ENCODE results near the gene TMED3.

Gene TMED3

DNA sequence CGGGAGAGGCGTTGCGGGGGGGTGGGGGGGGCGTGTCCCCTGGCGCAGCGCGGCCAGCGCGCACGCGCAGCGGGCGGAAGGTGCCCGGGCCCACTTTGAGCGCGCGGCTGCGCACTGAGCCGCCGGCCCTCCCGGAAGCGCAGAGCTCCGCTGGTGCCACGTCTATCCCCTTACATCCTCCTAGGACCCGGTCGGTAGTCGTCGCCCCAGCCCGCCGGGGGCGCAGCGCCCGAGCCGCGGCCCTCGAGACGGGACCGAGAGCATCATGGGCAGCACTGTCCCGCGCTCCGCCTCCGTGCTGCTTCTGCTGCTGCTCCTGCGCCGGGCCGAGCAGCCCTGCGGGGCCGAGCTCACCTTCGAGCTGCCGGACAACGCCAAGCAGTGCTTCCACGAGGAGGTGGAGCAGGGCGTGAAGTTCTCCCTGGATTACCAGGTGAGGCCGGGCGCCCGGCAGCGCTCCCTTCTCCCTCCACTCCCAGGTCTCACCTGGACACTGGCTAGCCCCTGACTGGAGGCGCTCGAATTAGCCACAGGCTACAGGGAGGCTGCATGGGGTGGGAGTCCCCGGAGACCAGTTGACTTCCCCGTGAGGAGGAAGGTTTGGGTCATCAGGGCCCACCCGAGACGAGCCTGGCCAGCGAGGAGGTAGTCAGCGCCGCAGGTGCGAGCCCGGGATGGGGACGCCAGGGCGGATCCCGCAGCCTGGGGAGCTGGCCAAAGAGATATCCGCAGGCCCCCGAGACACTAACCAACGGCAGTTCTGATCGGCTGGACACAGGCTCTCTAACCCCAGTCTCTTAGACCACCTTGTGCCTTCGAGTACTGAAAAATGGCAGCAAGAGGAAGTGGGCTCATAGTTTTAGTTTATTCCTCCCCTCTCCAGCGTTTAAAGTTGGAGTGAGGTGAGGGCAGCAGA lies at the start of gene TMED3:
TMED3 (plus strand) TSS at position 128 of the 916 bp plus-strand sequence; CDS start at position 266, 138 bp downstream.
- peak; percentile 53 for DNase-seq (ENCODE audit: low read depth)

- DNase-seq (ENCODE audit: low read depth) = no peak
Observed at GRCh38 chr15:79261836-79262235, 49.1 kb upstream of the TMED3 start.

- DNase-seq (ENCODE audit: low read depth) = no peak
Observed at GRCh38 chr15:79265167-79265566, 45.7 kb upstream of the TMED3 start.

- no peak for DNase-seq (ENCODE audit: low read depth)
Observed at GRCh38 chr15:79265987-79266579, 44.8 kb upstream of the TMED3 start.

DNA sequence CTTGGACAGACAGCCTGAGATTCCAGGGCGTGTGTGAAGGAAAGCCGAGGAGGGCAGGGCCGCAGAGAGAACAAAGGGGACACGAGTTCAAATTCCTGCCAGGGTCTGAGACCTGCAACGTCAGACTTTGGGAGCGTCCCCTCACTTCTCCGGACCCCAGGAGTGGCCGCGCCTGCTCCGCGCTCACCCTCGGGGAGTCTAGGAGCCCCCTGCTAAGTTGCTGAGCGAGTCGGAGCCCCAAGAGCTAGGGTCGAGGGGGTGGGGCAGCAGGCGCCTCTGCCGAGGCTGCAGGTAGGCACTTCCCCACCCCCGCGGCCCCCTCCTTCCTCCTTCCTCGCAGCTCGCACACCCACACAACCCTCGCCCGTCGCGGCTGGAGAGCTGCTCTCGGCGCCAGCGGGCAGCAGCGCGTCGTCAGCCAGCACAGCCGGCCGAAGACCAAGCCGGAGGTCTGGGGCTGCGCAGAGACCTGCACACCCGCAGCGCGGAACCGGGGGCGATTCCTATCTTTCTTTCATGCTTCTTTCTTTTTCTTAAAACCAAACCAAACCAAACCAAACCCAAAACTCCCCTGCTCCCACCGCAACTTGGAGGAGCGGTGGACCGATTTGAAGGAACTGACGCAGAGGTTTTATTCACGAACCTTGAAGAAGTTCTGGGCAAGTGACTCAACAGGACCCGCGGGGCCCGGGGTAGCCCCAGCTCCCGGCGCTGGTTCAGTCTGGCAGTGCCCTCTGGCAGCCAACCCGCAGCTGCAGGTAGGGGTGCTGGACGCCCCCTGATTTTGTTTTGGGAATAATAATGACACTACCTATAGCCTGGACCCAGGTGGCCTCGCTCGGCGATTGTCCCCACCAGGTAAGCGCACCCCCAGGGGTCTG lies 28.3 kb upstream of the TMED3 start, which contains the start of gene ANKRD34C:
ANKRD34C (plus strand) TSS at position 352 of the 881 bp plus-strand sequence. CDS start 10,563 bp downstream, outside the sequence.
- no peak for DNase-seq (ENCODE audit: low read depth)

DNA sequence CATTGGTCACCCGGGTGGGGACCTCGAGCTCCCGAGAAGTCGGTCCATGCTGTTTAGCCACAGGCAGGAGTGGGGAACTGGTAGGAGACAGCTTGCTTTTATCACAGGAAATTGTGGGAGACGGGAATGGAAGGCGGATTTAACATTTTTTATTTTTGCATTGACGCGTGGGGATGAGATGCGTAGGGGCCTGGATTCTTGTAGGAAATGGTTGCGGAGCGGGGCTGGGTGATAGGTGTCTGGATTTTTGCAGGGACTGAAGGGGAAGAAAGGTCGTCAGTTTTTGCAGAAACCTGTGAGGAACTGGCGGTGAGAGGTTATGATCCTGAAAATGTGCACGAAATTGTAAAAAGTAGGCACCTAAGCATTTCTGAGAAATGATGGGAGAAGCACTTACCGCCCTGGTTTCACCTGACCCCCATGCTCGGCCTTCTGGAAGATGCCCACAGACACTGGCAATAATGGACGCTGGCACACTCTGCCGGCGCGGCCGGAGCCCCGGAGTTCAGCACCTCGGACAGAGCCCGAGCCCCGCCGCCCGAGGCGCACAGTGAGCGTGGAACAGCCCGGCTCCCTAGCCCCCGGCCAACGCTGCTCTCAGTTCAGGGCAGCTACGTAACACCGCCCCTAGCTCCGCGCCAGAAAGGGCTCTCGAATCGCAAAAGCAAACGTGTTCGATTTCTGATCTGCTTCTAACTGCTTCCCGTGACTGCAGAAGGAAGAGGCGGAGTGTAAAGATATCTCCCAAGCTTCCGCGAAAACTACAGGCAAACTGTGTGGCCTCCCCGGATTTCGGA lies 27.5 kb upstream of the TMED3 start:
- DNase-seq (ENCODE audit: low read depth) = no peak

DNA sequence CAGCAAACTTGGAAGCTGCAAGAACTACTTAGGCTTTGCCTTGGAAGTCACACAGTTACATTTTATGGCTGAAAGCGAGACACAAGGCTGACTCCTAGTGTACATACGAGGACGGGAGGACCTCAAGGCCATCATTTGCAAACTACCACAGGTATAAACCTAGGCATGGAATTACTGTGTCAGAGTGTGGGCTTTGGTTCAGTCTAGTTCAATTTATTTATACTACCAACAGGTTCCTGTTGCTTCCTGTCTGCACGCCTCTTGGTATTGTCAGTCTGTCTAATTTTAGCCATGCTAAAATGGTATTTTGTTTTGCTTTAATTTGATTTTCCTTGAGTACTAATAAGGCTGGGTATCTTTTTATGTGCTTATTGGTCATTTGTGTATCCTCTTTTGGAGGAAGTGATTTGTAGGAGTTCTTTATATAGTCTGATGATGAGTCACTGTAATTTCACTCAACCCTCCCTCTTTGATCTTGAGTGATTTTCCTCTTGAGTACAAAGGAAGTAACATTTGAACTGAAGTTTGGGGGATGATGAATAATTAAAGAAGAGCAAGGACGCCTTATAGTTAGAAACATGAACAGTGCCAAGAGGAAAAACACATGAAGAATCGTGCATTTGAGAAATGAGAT lies 20.2 kb upstream of the TMED3 start:
- no peak for DNase-seq (ENCODE audit: low read depth)

DNA sequence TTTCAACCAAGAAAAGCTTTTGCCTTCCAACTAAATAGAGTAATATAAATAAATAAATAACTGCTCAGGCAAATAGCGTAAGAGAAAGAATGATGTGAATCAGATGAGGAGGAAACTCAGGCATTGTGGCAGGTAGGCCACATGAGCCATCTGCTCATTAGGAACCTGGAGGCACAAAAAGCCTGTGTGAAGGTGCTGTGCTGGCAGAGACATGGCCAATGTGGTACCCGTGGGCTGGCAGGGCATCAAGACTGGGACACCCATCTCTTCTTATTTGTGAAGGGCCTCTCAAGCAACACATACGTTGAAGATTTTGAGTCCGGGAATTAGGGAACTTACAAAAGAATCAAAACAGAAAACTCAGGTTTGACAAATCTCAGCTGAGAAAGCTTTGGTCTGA lies 18.9 kb upstream of the TMED3 start:
- DNase-seq (ENCODE audit: low read depth) = no peak

- DNase-seq (ENCODE audit: low read depth) = no peak
Observed at GRCh38 chr15:79294075-79294474, 16.8 kb upstream of the TMED3 start.

- no peak for DNase-seq (ENCODE audit: low read depth)
Observed at GRCh38 chr15:79296583-79296982, 14.3 kb upstream of the TMED3 start.

DNA sequence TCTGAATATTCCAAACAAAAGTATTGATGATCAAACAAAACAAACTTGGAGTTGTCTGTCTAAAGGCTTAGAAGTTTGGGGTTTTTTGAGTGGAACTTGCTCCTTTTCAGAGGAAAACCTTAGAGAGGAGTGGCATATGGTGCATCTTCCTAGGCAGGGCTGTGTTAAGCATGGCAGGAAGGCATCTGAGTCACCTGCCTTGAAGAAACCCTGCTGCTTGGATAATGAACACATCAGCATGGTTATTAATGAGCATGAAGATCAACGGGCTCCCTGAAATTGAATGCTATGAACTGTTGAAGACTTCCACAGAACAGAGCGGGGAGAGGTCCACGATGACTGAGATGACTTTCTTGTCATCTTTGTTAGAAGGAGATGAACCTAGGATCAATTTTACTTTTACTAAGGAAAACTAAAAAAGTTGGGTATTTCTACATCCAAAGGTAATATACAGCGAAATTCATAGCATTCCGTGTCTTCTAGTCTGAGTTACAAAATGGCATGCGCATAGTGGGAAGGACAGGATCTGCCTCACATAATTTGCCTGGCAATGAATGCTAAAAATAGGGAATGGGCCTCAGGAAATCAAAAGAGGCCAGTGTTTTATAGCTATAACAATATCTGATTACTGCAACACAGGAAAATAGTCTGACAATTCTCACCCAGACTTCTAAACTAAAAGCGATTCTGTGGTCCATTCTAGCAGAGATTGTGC lies 11.6 kb upstream of the TMED3 start:
- DNase-seq (ENCODE audit: low read depth) = no peak

GRCh38 chr15:79299841-79300235 lies 11.1 kb upstream of the TMED3 start:
- no peak for DNase-seq (ENCODE audit: low read depth)

DNA sequence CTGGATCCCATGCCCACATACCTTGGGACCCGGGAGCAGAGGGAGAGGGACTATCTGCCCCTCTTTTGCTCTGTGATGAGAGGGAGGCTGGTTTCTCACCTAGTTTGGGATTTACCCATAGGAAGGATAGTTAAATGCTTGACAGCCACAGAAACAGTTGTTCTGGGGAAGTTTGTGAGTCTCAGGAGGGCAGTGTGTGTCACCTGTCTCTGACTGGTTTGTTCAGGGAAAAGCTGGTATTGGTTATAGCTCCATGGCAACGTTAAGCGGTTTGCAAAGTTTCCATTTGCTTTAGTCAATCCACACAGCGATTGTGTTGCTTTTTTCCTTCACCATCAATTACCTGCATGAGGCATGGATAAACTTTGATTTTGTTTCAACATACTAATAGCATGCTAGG lies 3.7 kb upstream of the TMED3 start:
- DNase-seq (ENCODE audit: low read depth) = no peak

DNA sequence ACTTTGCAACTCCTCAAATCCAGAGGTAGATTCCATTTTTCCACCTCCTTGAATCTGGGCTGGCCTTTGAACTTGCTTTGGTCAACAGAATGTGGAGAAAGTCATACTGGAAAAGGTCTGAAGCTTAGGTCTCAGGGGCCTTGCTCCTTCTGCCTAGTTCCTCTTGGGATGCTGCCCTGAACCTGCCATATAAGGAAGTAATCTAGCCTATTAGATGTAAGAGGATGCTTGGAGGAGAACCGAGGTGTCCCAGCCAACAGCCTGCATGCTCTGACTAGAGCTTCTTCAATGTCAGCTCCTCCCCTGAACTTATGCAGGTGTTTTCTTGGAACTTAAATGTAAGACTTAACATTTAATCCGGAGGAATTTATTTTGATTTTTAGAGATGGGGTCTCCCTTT lies 2.0 kb upstream of the TMED3 start:
- DNase-seq (ENCODE audit: low read depth) = no peak

DNA sequence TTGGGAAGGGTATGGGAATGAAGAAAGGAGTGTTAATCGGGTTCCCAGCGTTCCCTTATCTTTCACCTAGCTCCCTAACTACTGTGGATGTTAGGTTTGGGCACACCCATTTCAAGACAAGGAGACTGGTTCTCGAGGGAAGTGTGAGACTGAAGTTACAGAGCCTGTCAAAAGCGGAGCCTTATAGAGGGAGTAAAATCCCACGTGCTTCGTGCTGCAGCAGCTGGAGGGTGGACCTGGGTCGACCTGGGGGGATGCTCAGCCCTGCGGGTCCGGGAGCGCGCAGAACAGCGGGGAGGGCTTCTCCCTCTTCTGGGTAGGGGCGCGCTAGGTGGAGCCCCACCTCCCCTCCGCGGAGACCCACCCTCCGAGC lies 314 bp upstream of the TMED3 start:
- DNase-seq (ENCODE audit: low read depth) = no peak

DNA sequence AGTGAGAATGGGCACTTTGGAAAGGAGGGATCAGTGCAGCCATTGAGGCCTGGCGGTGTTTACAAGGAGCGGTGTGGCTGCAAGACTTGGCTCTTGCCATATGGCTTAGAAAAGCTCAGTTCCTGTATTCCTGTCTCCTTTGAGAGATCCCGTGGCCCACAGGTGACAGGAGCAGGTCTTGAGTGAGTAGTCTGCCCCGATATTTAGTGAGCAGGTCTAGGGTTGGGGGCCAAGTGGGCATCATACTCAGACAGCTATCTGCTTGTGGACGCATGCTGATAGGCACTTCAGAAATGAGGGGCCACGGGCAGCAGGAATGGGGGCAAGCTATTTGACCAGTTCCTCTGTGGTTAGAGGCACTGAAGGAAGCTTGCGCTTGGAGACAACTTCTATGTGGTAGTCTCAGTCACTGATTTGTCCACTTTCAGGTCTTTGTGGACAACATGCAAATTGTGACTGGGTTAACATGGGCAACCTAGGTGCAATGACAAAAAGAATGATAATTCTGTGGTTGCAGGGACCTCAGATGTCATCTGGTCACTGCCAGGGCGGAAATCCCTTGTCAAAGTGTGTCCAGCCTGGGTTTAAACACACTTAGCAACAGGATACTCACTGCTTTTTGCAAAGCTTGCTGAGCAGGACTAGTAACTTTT lies 1.1 kb downstream of the TMED3 start:
- DNase-seq (ENCODE audit: low read depth) = no peak

GRCh38 chr15:79314186-79314585 lies 3.3 kb downstream of the TMED3 start:
- DNase-seq (ENCODE audit: low read depth) = no peak

DNA sequence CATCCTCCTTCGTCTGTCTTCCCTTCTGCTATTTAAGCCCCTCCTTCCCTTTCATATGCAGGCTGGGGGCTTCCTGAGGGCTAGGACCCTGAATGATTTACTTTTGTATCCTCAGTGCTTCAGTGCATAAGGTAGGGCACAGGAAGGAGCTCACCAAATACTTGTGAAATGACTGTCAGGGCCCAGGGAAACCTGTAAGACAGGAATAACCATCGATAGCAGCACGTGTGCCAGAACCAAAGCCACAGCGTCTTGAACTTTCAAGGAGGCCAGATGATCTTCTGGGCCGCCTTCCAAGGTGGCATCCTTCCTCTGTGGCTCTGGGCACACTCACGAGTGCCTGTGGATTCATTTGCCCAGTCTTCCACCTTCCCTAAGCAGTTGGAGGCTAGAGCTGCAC lies 3.9 kb downstream of the TMED3 start:
- DNase-seq (ENCODE audit: low read depth) = no peak

GRCh38 chr15:79315623-79316328 lies 4.9 kb downstream of the TMED3 start:
- no peak for DNase-seq (ENCODE audit: low read depth)
